GM18868 (cell line): ENCODE measurements around the gene BMPR2.
"Not testable (repeated sequence)": the region's sequence is repeated elsewhere in the genome, so short reads cannot be mapped to it uniquely, and the experiment has no call there.

Source experiments
- ATAC-seq: cut with Tn5 transposase; IDR thresholded peaks from one replicate; pipeline ENCODE4 v1.9.1; 2021; ENCODE audit warnings: mild to moderate bottlenecking, moderate library complexity; ENCODE audit not compliant: unreplicated experiment

The BMPR2 gene

GRCh38 chr2:202444000-202444399 lies 67.9 kb downstream of the BMPR2 start:
- no peak for ATAC-seq

GRCh38 chr2:202449344-202449743 lies 73.2 kb downstream of the BMPR2 start:
- ATAC-seq: no peak

GRCh38 chr2:202450785-202451184 lies 74.7 kb downstream of the BMPR2 start:
- ATAC-seq: no peak

GRCh38 chr2:202452744-202453143 lies 76.6 kb downstream of the BMPR2 start:
- ATAC-seq: no peak

- no peak for ATAC-seq
Measured at GRCh38 chr2:202454536-202454935, 78.4 kb downstream of the BMPR2 start.

- no peak for ATAC-seq
Measured at GRCh38 chr2:202455114-202455513, 79.0 kb downstream of the BMPR2 start.

- ATAC-seq: no peak
Measured at GRCh38 chr2:202460119-202460518, 84.0 kb downstream of the BMPR2 start.

- no peak for ATAC-seq
Measured at GRCh38 chr2:202479090-202479489, 103.0 kb downstream of the BMPR2 start.

- no peak for ATAC-seq
Measured at GRCh38 chr2:202479610-202480009, 103.5 kb downstream of the BMPR2 start.

- ATAC-seq: no peak
Measured at GRCh38 chr2:202486351-202486750, 110.2 kb downstream of the BMPR2 start.

GRCh38 chr2:202488671-202489070 lies 112.5 kb downstream of the BMPR2 start:
- no peak for ATAC-seq

- no peak for ATAC-seq
Measured at GRCh38 chr2:202490479-202490878, 114.4 kb downstream of the BMPR2 start.

- no peak for ATAC-seq
Measured at GRCh38 chr2:202491514-202491913, 115.4 kb downstream of the BMPR2 start.

- ATAC-seq: no peak
Measured at GRCh38 chr2:202494300-202495229, 118.4 kb downstream of the BMPR2 start.

GRCh38 chr2:202495230-202495604 lies 119.1 kb downstream of the BMPR2 start:
- no peak for ATAC-seq

GRCh38 chr2:202496835-202497472 lies 120.8 kb downstream of the BMPR2 start:
- not testable (repeated sequence) for ATAC-seq

- ATAC-seq: not testable (repeated sequence)
Measured at GRCh38 chr2:202497473-202497866, 121.3 kb downstream of the BMPR2 start.

GRCh38 chr2:202499841-202500240 lies 123.7 kb downstream of the BMPR2 start:
- ATAC-seq: not testable (repeated sequence)

- not testable (repeated sequence) for ATAC-seq
Measured at GRCh38 chr2:202503276-202503675, 127.1 kb downstream of the BMPR2 start.

GRCh38 chr2:202508686-202509085 lies 132.6 kb downstream of the BMPR2 start:
- no peak for ATAC-seq

GRCh38 chr2:202510911-202511310 lies 134.8 kb downstream of the BMPR2 start:
- no peak for ATAC-seq

GRCh38 chr2:202512176-202512575 lies 136.0 kb downstream of the BMPR2 start:
- no peak for ATAC-seq
